Activated CD8-positive, alpha-beta T cell treated with anti-CD3 and anti-CD28 coated beads, Interleukin-2, amount 10 ng/mL, durations not matched to agents 7 days and 5 days (primary cell): Measurements from ENCODE around the gene RAB6B. TPM values are rescaled to one million over a fixed set of nuclear protein-coding genes. Genes with fewer than 3 reads are reported as not detected.
"Not testable (repeated sequence)": the region's sequence is repeated elsewhere in the genome, so short reads cannot be mapped to it uniquely, and the experiment has no call there.

ENCODE experiments used
- ATAC-seq: fragments of 150-1000 bp; cut with Tn5 transposase; one replicate; pipeline ENCODE4 v1.10.0; 2021; ENCODE audit warnings: moderate library complexity
- CTCF ChIA-PET: fragments of 350-600 bp; sonication (Branson Sonifier 250); formaldehyde crosslinking; loops from one replicate; lab custom pipeline; 2021; ENCODE audit warnings: antibody characterized with exemption; lab: Charles Lee
- POLR2A ChIA-PET: fragments of 350-600 bp; sonication (Branson Sonifier 250); formaldehyde crosslinking; loops from one replicate; lab custom pipeline; 2021; ENCODE audit warnings: antibody characterized with exemption; lab: Charles Lee
- DNase-seq: peaks from one replicate; pipeline ENCODE4 v3.0.0-alpha.2; 2020
- H3K27ac Mint-ChIP-seq: one replicate; pipeline ENCODE4 v1.8.0; 2021; ENCODE audit warnings: mild to moderate bottlenecking, mixed read lengths
- H3K27me3 Mint-ChIP-seq: one replicate; pipeline ENCODE4 v1.8.0; 2021; ENCODE audit warnings: low read depth, mixed read lengths
- H3K36me3 Mint-ChIP-seq: one replicate; pipeline ENCODE4 v1.8.0; 2021; ENCODE audit warnings: low read depth, mixed read lengths
- H3K4me1 Mint-ChIP-seq: one replicate; pipeline ENCODE4 v1.8.0; 2021; ENCODE audit warnings: low read depth, mixed read lengths
- H3K4me3 Mint-ChIP-seq: one replicate; pipeline ENCODE4 v1.8.0; 2021; ENCODE audit warnings: mild to moderate bottlenecking, mixed read lengths
- H3K9me3 Mint-ChIP-seq: one replicate; pipeline ENCODE4 v1.8.0; 2022; ENCODE audit warnings: mixed read lengths; ENCODE audit not compliant: insufficient read depth
- total RNA-seq, 2 experiments: library from RNA; stranded (reverse); gene quantifications; one replicate each; pipeline ENCODE4 v1.2.3, GENCODE V29; 2021

RAB6B gene
- total RNA-seq, 2 experiments from 2014 or later, result 0.68 to 1.2 TPM

GRCh38 chr3:133797396-133798105, 98.1 kb downstream of the RAB6B start:
- ATAC-seq (no peak), DNase-seq (no peak)
- Mint-ChIP-seq H3K4me3 (no peak overlapping the region), H3K27me3 (peaks cover 24% of the 10 kb centered on the region), H3K4me1 (no peaks in the 10 kb centered on the region), H3K9me3 (peaks cover 12% of the 10 kb centered on the region), H3K27ac (no peak overlapping the region), H3K36me3 (no peaks in the 10 kb centered on the region)
- POLR2A ChIA-PET, result no interaction called here
- CTCF ChIA-PET, result no interaction called here

GRCh38 chr3:133792171-133792763, 103.4 kb downstream of the RAB6B start:
- Mint-ChIP-seq H3K9me3 (peaks cover 20% of the 10 kb centered on the region), H3K4me1 (no peaks in the 10 kb centered on the region), H3K27me3 (peaks cover 3% of the 10 kb centered on the region), H3K4me3 (no peak overlapping the region), H3K36me3 (peaks cover 2% of the 10 kb centered on the region), H3K27ac (no peak overlapping the region)
- POLR2A ChIA-PET, result no interaction called here
- ATAC-seq, result no peak
- no peak for DNase-seq
- CTCF ChIA-PET, result no interaction called here

DNA sequence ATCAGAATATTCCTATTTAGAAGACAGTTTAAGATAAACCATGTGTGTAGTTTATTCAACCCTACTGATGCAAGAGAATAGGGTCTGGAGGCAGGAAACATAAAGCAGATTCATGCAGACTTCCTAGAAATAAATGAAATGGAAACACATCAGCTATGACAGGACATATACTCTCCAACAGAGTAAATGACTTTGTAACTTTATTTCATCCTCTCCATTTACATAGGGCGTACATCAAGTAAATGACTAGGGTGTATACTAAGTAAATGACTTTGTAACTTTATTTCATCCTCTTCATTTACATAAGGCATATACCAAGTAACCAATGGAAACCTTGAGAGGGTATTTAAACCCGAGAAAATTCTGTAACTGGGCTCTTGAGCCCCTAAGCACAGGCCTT, 107.7 kb downstream of the RAB6B start:
- peaks cover 2% of the 10 kb centered on the region for H3K36me3 Mint-ChIP-seq

DNA sequence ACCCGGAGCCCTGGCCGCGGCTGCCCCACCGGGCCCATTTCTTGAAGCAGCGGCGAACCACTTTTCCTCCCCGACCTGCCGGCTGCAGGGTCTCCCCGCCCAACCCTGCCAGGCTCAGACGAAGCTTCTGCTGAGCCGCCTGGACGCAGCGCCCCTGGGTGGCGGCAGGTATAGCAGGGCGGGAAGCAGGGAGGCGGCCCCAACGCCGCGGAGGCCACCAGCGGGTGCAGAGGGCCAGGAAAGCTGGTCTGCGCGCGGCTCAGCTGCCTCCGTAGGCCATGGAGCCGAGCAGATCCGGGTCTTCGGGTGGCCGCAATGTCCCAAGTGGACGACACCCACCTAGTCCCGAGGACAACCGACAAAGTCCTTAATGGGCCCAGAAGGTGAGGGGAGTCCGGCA, 111.9 kb downstream of the RAB6B start:
- no peak for ATAC-seq
- Mint-ChIP-seq H3K36me3 (no peaks in the 10 kb centered on the region), H3K4me1 (no peaks in the 10 kb centered on the region), H3K27me3 (peaks cover 38% of the 10 kb centered on the region), H3K4me3 (no peak overlapping the region), H3K9me3 (no peaks in the 10 kb centered on the region), H3K27ac (no peak overlapping the region)
- CTCF ChIA-PET, result no interaction called here
- POLR2A ChIA-PET, result no interaction called here
- DNase-seq, result no peak

More for the DNA sequence above, 107.7 kb downstream of the RAB6B start:
- no peak for DNase-seq
- ATAC-seq, result no peak
- Mint-ChIP-seq H3K27me3 (peaks cover 22% of the 10 kb centered on the region), H3K9me3 (peaks cover 12% of the 10 kb centered on the region), H3K4me1 (no peaks in the 10 kb centered on the region), H3K4me3 (no peak overlapping the region), H3K27ac (no peak overlapping the region)
- POLR2A ChIA-PET, result no interaction called here
- CTCF ChIA-PET, result no interaction called here

GRCh38 chr3:133782454-133782853, 113.2 kb downstream of the RAB6B start:
- no peaks in the 10 kb centered on the region for H3K36me3 Mint-ChIP-seq
- H3K4me3 Mint-ChIP-seq, result no peak overlapping the region
- H3K9me3 Mint-ChIP-seq, result no peaks in the 10 kb centered on the region
- H3K27ac Mint-ChIP-seq, result no peak overlapping the region
- ATAC-seq (no peak), DNase-seq (no peak)
- CTCF ChIA-PET, result no interaction called here
- H3K4me1 Mint-ChIP-seq, result no peaks in the 10 kb centered on the region
- H3K27me3 Mint-ChIP-seq, result peaks cover 36% of the 10 kb centered on the region
- POLR2A ChIA-PET, result no interaction called here

DNA sequence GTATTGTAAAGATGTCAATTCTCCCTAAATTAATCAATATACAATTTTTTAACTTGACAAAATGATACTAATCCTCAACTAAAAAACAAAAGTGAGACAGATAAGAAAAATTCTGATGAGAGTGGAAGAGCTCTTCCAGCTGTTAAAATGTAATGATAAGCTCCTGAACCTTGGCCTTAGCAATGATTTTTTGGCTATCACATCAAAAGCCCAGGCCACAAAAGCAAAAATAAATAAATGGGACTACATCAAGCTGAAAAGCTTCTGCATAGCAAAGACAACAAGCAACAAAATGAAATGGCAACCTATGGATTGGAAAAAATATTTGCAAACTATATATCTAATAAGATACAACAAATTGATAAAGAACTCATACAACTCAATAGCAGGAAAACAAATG, 114.1 kb downstream of the RAB6B start:
- no peak for ATAC-seq
- H3K4me3 Mint-ChIP-seq, result no peak overlapping the region
- no peaks in the 10 kb centered on the region for H3K4me1 Mint-ChIP-seq
- ChIA-PET CTCF (no interaction called here), POLR2A (no interaction called here)
- H3K9me3 Mint-ChIP-seq, result no peaks in the 10 kb centered on the region
- H3K27me3 Mint-ChIP-seq, result peaks cover 30% of the 10 kb centered on the region
- H3K36me3 Mint-ChIP-seq, result no peaks in the 10 kb centered on the region
- H3K27ac Mint-ChIP-seq, result no peak overlapping the region
- DNase-seq, result no peak

DNA sequence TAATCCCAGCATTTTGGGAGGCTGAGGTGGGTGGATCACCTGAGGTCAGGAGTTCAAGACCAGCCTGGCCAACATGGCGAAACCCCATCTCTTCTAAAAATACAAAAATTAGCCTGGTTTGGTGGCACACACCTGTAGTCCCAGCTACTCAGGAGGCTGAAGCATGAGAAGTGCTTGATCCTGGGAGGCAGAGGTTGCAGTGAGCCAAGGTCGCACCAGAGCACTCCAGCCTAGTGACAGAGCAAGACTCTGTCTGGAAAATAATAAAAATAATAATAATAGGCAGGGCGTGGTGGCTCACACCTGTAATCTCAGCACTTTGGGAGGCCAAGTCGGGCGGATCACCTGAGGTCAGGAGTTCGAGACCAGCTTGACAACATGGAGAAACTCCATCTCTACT, 114.9 kb downstream of the RAB6B start:
- ATAC-seq, H3K9me3 Mint-ChIP-seq, H3K36me3 Mint-ChIP-seq, H3K4me1 Mint-ChIP-seq, DNase-seq, H3K27ac Mint-ChIP-seq, POLR2A ChIA-PET, H3K4me3 Mint-ChIP-seq, CTCF ChIA-PET: not testable (repeated sequence)
- H3K27me3 Mint-ChIP-seq, result peaks cover 25% of the 10 kb centered on the region

DNA sequence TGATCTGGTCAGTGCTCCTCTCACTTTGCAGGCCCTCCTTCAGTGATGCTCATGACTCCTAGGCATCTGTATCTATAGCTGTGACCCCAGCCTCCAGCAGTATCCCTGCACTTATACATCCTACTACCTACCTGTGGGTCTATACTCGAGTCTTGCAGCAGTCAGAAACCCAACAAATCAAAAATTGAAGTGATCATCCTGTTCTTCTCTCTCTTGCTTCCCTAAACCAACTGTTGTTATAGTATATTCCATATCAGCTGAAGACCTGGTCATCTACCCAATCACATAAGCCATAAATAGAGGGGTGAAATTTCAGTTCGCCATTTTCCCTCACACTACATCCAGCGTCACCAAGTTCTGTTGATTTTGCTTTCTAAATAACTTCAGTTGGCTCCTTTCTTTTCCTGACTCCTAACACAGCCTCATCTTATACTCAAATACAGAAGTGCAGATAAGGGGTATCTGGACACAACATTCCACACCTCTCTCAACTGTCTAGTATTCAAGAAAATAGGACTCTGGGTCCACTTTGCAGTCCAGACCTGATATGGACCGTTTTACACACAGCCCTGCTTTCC, 116.0 kb downstream of the RAB6B start:
- ATAC-seq, result no peak
- no peaks in the 10 kb centered on the region for H3K9me3 Mint-ChIP-seq
- H3K36me3 Mint-ChIP-seq, result no peaks in the 10 kb centered on the region
- no peaks in the 10 kb centered on the region for H3K4me1 Mint-ChIP-seq
- ChIA-PET POLR2A (no interaction called here), CTCF (interaction anchor here (0.8 kb wide), 1 partner anchor 10 kb away, joined by 3 read pairs; no protein-coding TSS in a partner anchor)
- peaks cover 28% of the 10 kb centered on the region for H3K27me3 Mint-ChIP-seq
- no peak overlapping the region for H3K27ac Mint-ChIP-seq
- no peak overlapping the region for H3K4me3 Mint-ChIP-seq
- DNase-seq, result no peak

DNA sequence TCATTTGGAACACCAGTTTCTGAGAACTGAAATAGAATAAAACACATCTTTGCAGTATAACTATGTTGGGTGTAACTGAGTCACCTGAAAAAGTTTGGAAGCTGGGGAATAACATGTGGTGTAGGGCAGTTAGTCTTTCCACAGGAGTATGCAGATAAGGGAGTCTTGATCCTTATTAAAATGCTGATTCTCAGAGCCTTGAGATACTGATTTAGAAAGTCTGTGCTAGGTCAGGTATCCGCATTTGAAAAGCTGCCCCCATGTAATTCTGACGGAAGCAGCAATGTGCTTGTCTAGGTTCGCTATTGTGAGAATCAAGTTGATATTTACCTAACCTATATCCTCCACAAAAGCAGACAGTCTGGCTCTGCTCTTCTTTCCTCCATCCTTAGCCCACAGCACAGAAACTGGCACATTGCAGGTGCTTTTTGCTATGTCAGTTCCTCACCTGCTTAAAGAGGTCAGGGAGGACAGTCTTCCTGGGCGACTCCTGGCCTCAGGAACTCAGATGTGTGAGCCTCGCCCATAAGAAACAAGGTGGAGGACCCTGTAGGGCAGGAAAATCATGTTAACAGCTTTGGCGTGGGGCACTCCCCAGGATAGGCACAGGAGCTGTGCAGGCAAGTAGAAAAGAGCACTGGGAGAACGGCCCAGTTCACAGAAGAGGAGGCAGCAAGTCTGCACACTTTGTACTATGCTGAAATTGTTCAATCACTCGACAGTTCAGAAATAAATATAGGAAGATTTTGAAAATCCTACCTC, 117.7 kb downstream of the RAB6B start:
- H3K9me3 Mint-ChIP-seq, result no peaks in the 10 kb centered on the region
- peaks cover 23% of the 10 kb centered on the region for H3K27me3 Mint-ChIP-seq
- no peaks in the 10 kb centered on the region for H3K36me3 Mint-ChIP-seq
- no peak overlapping the region for H3K27ac Mint-ChIP-seq
- no peaks in the 10 kb centered on the region for H3K4me1 Mint-ChIP-seq
- no peak overlapping the region for H3K4me3 Mint-ChIP-seq
- ChIA-PET CTCF (no interaction called here), POLR2A (no interaction called here)
- no peak for ATAC-seq
- DNase-seq, result no peak

DNA sequence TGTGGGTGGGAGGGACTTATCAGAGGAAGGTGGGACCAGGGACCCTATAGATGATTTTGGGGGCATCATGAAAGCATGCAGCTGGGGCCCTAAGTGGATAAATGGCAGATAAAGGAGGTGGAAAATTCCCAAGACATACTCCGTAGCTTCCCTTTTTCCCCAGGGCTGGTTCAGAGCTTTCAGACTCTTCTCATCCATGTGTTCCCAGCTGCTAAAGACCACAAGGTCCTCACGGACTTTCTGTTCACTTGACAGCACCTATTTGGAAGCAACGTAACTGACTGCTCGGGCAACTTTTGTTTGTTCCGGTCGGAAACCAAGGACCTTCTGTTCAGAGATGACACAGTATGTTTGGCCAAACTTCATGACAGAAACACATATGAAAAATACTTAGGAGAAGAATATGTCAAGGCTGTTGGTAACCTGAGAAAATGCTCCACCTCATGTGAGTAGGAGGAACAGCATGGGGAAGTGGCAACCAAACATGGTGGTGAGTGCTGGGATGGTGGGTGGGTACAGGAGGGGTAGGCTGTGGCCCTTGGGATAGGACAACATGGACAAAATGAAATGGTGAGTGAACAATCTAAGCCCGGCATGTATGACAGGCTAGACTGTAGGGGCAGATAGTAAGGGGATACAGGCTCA, 118.8 kb downstream of the RAB6B start:
- Mint-ChIP-seq H3K27me3 (peaks cover 15% of the 10 kb centered on the region), H3K36me3 (no peaks in the 10 kb centered on the region), H3K4me3 (no peak overlapping the region), H3K4me1 (no peaks in the 10 kb centered on the region), H3K9me3 (no peaks in the 10 kb centered on the region), H3K27ac (no peak overlapping the region)
- ATAC-seq (no peak), DNase-seq (no peak)
- POLR2A ChIA-PET, result no interaction called here
- CTCF ChIA-PET, result interaction anchor here (0.7 kb wide), 1 partner anchor 12 kb away, joined by 3 read pairs; no protein-coding TSS in a partner anchor

- H3K36me3 Mint-ChIP-seq, result no peaks in the 10 kb centered on the region
- H3K4me3 Mint-ChIP-seq, result no peak overlapping the region
- H3K27ac Mint-ChIP-seq, result no peak overlapping the region
- H3K9me3 Mint-ChIP-seq, result no peaks in the 10 kb centered on the region
- H3K27me3 Mint-ChIP-seq, result peaks cover 13% of the 10 kb centered on the region
- ATAC-seq, result no peak
- no peak for DNase-seq
- ChIA-PET CTCF (interaction anchor here (0.9 kb wide), 1 partner anchor 72 kb away, joined by 3 read pairs; no protein-coding TSS in a partner anchor), POLR2A (interaction anchor here (0.6 kb wide), 1 partner anchor 237 kb away, joined by 3 read pairs; no protein-coding TSS in a partner anchor)
- H3K4me1 Mint-ChIP-seq, result no peaks in the 10 kb centered on the region
Measured at GRCh38 chr3:133775835-133776234, 119.8 kb downstream of the RAB6B start.
